RCC 7860 (cell line): ENCODE results near the gene TRPM1.

ENCODE experiments used
- DNase-seq: peaks from one replicate; pipeline ENCODE4 v3.0.0-alpha.2; 2015; ENCODE audit warnings: low spot score
- FAIRE-seq: peaks from 2 replicates; lab custom pipeline; 2012; peaks lifted over from hg19 to GRCh38; lab: Jason Lieb, UNC

Gene TRPM1

DNA sequence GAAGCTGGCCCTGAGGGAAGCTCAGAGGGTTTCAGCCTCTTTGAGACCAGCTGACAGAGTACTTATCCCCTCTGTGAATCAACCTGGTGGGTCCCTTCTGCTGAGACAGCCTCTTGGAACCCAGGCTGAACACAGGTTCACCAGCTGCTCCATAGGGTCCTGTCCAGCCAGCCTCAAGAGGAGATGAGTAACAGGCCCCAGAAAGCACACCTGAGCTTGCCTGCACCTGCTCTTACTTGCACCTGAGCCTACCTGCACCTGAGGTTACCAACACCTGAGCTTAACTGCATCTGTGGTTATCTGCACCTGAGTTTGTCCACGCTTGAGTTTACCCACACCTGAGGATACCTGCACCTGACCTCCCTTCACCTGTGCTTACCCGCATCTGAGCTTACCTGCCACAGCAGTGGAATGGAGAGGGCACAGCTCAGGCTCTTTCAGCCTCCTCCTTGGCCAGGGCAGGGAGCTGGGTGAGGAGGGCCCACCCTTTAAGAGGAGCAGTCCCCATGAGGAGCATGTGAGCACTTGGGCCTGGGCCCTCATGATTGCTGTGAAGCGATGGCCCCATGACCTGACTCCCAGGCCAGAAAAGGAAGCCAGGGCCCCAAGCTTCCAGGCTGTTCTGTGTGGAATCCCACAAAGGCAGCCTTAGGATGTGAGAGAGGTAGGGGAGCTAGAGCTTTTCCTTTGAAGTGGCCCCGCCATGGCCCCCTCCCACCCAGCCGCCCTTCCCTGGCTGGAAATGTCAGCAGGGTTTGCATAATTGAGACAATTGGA lies at the start of gene TRPM1:
Gene TRPM1 (minus strand): TSS at position 464 of the 777 bp plus-strand sequence. CDS start 20,370 bp downstream, outside the sequence.
- FAIRE-seq (no peak), DNase-seq (no peak)

DNA sequence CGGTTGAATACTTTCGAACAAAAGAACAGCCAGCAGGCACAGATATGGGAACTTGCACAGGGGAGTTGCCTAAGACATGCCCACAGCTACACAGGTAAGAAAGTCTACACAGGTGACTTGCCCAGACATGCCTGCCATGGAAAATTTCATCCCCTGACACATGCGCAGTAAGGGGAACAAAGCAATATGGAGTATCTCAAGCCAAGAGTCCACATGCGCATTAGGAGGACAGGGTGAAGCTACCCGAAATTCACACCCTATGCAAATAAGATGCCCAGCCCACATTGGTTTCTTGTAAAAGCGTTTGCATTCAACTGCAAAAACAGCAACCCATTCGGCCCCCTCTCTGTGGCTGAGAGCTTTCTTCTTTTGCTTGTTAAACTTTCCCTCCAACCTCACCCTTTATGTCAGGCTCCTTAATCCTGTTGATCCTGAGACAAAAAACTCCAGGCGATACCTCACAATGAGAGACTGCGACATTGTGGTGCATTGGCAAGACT lies 49.3 kb upstream of the TRPM1 start:
- no peak for DNase-seq
- no peak for FAIRE-seq

DNA sequence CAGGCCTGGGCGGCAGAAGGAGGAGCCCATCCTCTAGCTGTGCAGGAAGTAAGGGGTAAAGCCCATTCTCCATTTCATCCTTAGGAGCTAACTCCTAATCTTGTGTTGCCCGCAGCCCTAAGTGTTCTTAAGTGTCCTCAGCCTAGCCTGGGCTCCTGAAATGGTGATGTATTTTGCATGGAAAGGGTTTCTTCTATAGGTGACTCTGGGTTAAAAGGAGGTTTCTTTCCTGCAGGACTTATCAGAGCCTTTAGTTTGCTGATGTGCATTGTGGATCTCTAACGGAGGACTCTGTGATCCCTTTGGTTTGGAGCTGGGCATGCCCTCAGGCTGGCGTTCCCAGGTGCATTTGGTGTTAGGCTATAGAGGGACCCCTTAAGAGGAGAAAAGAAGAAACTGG lies 48.5 kb upstream of the TRPM1 start:
- no peak for FAIRE-seq
- no peak for DNase-seq

DNA sequence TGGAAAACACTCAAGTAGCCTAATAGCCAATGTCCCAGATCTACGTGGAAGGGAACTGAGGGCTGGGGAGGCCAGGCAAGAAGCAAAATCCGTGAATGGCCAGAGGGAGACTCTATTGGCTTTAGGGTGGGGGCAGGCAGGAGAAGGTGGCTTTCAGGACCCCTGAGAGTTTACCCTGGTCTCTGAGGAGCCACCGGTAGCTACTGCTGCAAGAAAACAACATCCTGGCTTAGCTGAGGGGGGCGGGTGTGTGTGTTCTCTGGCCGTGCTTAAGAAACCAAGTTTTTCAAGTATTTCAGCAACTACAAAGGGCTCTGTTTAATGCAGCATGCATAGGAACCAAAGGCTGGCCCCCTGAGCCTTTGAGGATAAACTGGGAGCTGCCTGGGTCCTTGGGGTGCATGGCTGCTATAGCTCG lies 47.6 kb upstream of the TRPM1 start:
- no peak for DNase-seq
- FAIRE-seq, result no peak

DNA sequence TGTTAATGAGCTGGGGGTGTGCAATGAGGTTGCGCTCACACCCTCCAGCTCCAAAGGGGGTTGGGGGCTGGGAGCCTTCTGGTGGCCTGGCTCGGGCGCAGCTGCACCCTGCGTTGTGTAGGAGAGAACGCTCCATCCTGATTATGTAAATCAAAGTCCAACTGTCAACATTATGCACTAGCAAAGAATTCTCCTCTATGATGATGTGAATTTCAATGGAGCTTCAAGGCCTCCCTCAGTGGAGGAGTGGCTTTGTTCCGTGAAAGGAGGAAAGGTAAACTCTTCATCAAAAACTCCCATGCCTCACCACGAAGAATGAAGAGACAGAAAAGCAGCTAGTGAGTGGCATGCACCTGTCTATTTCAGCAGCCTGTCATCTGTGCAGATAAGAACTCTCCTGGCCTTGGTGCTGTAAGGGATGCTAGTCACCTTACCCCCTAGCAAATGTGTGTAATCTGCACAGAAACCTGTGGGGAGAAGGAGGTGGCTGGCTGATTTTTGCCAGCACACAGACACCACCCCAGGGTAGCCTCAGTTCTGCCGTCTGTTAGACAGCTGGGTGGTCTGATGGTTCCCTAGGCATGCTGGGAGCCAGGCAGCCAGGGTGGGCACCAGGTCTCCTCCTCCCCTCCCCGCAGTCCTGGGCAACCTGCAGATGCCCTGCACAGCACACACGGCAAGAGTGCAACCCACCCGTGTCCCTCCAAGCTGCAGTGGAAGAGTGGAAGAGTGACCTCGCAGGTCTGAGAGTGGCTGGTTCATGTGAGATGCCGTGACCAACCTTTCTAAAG lies 47.0 kb upstream of the TRPM1 start:
- FAIRE-seq (no peak), DNase-seq (no peak)

DNA sequence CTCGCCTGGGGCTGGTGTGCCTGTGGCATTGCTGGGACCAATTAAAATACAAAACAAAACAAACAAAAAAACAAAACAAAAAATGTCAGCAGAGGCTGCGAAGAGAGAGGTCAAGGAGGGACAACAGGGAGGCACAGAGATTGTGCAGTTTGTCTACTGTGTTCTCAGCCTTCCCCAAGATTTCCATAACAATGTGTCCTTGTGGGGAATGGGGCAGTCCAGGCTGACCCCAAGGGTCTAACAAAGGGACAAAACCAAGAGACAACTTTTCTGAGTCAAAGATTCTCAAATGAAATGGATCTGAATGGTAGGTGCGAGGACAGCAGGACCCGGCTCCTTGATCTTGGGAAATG lies 46.4 kb upstream of the TRPM1 start:
- no peak for DNase-seq
- FAIRE-seq, result no peak

DNA sequence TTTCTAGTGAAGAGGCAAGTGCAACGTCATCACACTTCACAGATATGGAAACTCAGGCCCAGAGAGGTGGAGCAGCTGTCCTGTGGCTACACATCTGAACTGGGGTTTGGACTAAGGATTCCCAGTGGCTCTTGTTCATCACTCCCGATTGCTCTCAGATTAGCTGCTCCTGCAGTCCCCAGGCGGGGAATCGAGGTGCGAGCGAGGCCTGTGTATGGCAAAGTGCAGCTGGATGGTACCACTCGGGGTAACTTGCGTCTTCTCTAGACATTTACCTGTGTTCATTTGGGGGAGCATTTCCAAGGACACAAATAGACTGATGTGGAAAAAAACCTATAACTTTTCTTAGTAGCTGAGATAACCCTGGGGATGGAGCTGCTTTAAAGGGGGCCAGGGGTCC lies 45.9 kb upstream of the TRPM1 start:
- DNase-seq, result no peak
- no peak for FAIRE-seq

DNA sequence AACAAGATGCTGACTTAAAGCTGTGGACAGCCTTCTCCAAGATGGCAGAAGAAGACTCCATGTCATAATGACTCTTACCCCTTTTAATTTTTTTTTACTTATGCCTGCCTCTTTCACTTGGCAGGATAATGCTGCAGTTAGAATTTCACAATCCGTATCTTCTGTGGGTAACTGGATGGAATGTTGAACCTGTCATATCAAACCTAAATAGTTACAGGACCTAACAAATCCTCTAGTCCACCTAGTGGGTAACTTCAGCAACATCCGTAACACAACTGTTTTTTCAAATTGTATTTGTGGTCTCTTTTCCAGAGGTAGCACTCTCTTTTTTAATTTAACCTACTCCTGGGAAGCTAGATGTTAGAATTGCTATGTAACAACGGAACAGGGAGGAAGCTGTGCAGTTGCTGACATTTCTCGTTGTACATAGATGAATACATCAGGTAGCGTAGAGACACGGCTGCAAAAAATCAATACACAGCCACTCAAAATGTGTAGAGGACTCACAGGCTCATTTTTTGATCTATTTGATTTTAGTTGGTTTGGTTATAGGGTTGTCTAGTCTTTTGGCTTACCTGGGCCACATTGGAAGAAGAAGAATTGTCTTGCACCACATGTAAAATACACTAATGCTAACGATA lies 43.9 kb upstream of the TRPM1 start:
- FAIRE-seq (no peak), DNase-seq (no peak)

DNA sequence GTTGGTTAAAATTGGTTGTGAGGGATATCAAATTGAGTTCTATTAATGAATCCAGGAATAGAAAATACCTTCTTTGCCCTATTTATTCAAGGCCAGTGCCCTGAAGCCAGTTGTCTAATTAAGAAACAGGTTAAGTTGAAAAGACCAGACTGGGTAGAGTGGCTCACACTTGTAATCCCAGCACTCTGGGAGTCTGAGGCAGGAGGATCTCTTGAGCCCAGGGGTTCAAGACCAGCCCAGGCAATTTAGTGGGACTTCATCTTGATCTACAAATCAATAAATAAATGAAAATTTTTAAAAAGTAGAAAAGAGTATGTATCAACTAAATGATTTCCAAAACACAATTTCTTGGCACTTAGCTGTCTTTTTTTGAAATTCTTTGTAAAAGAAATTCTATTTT lies 40.3 kb upstream of the TRPM1 start:
- DNase-seq (no peak), FAIRE-seq (no peak)

DNA sequence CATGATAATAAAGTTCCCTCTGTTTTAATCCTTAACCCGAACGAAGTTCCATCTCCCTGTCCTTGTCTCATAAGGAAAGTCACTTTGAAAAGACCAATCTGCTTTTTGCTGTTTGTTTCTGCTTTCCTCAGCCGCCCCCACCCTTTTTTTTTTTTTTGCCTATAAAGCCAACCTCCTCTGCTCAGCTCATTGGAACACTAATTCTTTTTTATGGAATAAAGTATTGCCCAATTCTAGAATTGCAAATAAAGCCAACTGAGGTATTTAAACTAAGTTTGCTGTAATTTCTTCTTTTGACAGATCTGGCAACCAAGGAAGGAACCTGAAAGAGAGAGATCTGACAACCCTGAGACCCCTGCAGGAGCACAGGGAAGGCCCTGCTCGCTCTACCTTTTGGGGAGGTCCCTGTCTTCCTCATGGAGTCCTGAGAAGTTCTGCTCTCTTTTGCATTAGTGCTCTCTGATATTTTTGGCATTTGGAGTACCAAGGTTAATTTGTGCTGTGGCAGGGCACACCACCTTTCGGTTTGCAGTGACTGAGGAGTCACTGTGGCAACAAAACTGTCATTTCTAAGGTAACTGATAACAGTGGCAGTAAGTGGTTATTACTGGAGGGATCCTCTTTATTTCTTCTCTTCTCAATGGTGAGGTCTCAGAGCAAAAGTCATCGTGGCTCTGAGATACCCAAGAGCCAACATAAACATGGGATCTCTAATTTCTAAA lies 35.2 kb upstream of the TRPM1 start:
- DNase-seq, result no peak
- FAIRE-seq, result no peak

DNA sequence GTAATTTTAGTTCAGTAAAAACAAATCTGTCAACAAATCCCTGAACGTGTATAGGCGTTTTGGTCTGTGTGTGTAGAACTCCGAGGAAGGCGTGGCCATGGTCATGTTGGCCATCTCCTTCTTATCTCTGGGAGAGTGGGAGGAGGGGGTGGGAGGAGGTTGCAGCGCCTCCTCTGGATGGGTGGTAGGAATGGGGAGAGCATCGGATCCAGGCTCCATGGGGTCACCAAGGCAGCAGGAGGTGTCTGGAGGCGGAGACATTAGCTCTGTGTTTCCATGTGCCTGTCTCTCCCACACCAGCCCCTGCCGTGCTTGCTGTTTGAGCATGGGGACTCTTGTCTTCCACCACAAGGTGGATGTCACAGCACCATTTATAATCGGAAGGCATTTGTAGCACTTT lies 34.5 kb upstream of the TRPM1 start:
- no peak for DNase-seq

DNA sequence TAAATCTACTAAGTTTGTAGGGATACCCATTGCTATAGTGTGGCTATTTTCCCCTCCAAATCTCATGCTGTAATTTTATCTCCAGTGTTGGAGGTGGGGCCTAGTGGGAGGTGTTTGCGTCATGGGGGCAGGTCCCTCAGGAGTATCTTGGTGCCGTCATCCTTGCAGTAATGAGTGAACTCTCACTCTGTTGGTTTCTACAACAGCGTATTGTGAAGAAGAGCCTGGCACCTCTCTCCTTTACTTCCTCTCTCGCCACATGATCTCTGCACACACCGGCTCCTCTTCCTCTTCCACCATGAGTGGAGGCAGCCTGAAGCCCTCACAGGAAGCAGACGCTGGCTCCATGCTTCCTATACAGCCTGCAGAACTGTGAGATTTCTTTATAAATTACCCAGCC lies 34.0 kb upstream of the TRPM1 start:
- FAIRE-seq (no peak), DNase-seq (no peak)

More for the DNA sequence above, 34.5 kb upstream of the TRPM1 start:
- FAIRE-seq, result no peak

DNA sequence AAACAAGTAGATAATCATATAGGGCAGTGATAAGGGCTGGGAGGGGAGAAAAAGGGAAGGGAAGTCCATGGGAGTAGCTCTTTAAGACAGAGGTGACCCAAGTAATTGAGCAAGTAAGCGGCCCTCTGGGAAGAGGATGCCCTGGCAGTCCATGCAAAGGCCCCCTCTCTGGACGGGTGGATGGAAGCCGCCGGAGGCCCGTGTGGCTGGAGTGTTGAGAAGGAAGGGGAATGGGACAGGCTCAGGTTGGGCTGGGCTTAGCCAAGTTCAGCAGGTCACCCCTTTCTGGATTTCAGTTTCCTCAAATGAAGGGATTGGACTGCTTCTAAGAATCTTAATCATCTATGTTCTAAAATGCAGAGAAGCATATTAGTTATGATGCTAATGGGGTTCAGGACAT lies 32.4 kb upstream of the TRPM1 start:
- FAIRE-seq, result no peak
- DNase-seq, result no peak

DNA sequence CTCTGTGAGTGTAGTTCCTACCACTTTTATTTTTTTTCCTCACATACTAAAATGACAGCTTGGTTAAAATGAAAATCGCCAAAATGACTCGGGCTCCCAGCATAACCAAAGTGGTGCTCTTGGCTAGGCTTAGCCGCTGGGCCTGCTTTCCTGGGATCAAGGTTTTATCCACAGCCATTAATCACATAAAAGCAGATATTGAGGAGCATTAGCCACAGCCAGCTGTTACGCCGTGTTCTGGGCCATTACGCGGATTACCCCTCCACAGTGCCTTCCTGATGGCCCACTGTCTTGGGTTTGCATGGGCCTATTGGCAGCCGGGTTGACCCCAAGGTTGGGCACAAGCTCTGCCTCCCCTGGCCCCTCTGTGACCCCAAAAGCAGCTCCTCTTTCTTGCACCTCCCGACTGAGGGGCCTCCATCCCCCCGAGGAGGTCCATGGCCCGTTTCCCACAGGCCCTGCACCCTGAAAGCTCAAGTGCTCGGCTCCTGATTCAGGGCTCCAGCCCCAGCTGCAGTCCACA lies 30.4 kb upstream of the TRPM1 start:
- no peak for FAIRE-seq

DNA sequence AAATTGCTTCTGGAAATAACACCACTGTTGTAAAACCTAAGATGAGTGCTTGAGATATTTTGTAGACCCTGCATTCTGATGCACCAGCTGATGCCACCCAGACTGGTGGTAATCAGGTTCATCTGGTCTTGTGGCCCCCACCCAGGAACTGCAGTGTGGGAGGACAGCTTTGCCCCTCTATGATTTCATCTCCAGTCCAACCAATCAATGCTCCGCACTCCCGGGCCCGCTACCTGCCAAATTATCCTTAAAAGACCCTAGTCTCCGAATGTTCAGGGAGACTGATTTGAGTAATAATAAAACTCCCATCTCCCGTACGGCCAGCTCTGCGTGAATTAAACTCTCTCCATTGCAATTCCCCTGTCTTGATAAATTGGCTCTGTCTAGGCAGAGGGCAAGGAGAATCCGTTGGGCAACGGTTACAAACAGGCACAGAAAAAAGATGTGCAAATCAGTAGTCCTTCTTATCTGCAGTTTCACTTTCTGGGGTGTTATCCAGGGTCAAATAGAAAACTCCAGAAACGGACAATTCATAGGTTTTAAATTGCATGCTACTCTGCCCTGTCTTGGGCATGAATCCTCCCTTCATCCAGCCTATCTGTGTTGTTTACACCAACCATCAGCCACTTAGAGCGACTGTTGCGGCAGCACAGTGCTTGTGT lies 29.2 kb upstream of the TRPM1 start:
- FAIRE-seq (no peak), DNase-seq (no peak)

More for the DNA sequence above, 30.4 kb upstream of the TRPM1 start:
- no peak for DNase-seq

DNA sequence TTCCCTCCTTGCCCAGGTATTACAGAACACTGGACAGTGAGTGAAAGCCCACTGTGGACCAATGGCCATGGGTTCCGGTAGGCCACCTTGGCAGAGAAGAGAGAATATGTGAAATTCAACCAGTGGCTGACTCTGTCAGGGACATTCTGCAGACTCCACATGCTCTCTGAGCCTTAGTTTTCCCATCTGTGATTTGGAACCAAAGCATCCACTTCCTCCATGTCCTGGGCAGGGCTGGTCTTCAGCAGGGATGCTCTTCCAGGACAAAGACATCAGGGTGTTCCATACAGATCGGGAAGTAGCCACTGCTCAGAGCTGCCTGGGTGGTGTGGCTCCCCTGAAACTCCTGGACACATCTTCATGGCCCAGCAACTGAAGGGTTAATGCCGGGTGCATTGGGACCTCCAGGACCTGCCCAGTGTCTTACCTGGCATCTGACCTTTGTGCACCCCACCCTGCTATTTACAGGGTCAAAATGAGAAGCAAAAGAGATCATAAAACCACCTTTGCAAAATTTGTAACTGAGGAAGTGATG lies 28.3 kb upstream of the TRPM1 start:
- DNase-seq, result no peak
- no peak for FAIRE-seq

DNA sequence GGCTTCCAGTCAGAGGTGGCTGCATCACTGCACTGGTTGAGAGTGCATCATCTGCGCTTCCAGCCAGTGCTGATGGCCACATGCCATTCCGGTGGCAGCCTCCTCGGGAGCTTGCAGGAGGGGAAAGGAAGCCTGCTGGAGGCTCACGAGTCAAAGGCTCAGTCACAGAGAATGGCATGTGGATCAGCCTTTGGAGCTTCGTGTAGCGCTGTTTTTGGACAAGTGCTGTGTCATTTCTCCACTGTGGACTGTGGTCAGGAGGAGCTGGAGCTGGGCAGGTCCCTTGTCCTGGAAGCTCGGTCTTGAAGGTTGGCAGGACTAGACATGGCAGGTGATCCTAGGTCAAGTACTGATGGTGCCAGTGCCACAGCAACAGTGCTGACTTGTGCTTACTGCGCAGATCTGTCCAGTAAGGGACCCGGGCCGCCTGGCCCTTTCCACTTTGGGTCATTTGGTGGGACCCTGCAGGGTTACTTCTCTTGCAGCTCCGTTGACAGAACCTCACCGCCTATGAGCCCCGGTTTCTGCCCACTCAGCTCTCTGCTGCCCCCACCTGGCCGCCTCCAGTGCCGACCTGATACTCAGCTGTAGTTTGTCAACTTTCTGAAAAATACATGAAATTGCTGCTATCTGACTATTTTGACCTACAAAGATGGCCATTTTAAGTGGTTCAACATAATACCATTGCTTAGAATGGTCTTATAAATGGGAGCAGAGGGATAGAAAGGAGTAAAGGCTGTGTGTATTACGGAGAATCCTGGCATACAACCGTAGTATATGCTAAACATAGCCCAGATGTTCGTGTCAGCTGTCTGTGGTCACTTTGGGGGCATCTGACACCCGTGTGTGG lies 27.6 kb upstream of the TRPM1 start:
- no peak for FAIRE-seq

DNA sequence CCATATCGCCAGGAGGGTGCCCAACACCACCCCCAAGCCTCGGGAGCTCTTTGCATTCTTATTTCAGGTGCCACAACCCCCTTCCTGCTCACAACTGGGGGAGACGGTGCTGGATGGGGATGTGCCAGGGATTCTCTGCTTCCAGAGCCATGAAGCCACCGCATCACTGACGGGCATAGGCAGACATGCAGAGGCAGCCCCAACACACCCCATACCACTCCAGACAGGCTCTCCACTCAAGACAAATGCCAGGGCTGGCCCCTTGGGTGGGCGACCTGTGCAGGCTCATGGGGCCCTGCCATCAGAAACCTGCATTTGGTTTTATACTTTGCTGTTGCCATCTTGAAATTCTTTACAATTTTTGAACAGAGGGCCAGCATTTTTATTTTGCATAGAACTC lies 27.0 kb upstream of the TRPM1 start:
- no peak for FAIRE-seq

More for the DNA sequence above, 27.6 kb upstream of the TRPM1 start:
- peak; percentile 33 for DNase-seq

More for the DNA sequence above, 27.0 kb upstream of the TRPM1 start:
- DNase-seq, result no peak
